NCI-H748 treated with DMSO at 0.1 percent for 48 hours (cell line): ENCODE results near the gene GRID1.

Source experiments
- DNase-seq: peaks from one replicate; lab custom pipeline; 2025; lab: John Stamatoyannopoulos, UW

GRID1 gene

DNA sequence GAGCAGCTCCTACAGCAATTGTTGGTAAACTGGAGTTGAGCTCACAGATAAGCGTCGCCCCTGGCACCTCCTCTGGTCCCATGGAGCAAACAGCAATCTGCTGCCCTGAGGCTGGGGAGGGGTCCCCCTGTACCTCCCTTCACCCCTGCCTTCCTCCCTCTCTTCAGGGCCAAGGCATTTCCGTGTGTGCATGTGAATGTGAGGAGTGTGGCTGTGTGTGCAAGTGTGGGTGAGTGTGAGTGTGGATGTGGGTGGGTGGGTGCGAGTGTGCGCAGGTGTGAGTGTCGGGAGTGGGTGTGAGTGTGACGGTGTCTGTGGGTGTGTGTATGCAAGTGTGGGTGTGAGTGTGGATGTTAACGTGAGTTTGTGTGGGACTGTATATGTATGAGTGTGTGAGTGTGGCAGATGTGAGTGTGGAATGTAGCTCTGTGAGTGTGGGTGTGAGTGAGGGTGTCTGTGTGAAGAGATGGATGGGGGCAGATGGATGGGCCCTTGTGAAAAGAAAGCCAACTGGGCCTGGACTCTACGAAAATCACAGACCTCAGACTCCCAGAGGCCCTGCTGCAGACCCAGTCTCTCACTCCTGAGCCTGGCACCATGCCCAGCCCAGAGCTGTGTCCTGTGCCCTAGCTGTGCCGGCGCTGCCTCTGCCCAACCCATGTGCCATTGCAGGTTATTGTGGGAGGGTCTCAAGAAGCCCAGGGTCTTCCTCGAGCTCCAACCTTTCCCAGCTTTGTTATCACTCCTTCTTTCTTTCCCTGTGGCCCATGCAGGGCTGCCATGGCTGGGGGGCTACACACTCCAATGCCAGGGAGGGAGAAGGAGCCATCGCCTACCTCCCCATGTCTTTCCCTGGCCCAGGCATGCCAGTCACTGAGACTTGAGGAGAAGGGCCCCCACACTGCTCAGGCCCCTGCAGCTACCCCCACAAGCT, 73.9 kb downstream of the GRID1 start:
- DNase-seq = no peak

DNA sequence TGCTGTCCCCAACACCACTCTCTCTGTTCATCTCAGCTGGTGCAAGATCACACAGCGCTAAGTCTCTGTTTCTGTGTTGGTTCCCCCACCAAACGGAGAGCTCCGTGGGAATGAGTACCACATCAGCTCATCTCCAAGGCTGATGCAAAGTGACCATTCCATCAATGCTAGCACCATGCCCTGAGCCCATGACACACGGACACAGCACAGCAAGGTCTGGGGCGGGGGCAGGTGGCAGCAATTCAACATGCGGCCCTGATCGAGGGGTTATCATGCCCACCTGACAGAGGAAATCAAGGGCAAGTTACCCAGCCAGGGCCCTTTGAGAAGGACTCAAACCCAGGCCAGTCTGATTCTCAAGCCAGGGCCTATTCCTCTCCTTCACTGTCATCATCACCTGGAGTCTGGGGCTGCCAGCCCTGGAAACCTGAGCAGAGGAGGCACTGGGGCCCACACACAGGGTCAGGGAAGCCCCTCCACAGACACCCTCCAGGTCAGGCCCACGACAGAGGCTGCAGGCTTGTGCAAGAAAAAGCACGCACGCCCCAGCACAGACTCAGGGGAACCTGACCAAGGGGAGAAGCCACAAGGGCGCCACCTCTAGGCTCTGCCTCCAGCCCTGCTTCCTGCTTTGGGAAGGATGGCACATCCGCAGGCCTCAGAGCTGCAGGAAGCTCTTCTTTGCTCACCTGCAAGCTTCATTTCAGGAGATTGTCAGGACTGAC, 74.8 kb downstream of the GRID1 start:
- no peak for DNase-seq

DNA sequence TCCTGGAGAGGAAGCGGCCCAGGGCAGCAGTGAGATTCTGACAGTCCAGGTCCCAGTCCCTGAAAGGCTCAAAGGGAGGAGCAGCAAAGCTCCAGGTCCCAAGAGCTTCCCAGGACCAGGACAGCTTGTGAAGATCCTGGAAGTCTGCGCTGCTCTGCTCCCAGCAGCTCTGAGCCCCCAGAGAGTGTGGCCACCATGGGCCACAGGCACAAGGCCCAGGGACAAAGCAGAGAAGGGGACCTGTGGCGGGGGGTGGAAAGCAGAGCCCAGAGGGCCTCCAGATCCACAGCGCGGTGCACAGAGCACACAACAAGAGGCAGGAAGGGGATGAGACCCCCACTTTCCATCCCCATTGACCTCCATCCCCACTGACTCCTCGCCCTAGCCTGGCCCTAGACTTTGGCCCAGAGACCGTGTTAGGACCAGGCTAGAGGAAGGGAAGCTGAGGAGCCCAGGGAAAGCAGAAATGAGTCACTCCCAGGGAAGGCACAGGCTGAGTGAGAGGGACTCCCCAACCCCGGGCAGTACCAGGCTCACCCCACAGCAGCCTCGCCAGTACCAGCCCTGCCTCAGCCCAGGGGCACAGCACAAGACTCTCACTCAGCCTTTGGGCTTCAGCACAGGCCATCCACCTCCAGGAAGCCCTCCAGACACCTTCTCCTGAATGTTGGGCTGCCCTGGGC, 75.5 kb downstream of the GRID1 start:
- no peak for DNase-seq

DNA sequence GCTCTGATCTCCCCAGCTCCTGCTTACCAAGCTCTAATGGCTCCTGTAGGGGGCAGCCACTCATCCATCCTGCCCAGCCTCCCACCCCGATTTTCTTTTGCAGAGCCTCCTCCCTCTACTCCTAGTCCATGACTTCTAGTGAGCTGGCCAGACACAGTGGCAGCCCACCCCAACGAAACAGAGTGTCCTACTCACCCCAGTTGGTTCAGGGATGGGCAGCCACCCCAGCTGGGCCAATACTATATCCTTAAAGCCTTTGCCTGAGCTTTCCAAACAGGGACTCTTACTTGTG, 77.1 kb downstream of the GRID1 start:
- no peak for DNase-seq

DNA sequence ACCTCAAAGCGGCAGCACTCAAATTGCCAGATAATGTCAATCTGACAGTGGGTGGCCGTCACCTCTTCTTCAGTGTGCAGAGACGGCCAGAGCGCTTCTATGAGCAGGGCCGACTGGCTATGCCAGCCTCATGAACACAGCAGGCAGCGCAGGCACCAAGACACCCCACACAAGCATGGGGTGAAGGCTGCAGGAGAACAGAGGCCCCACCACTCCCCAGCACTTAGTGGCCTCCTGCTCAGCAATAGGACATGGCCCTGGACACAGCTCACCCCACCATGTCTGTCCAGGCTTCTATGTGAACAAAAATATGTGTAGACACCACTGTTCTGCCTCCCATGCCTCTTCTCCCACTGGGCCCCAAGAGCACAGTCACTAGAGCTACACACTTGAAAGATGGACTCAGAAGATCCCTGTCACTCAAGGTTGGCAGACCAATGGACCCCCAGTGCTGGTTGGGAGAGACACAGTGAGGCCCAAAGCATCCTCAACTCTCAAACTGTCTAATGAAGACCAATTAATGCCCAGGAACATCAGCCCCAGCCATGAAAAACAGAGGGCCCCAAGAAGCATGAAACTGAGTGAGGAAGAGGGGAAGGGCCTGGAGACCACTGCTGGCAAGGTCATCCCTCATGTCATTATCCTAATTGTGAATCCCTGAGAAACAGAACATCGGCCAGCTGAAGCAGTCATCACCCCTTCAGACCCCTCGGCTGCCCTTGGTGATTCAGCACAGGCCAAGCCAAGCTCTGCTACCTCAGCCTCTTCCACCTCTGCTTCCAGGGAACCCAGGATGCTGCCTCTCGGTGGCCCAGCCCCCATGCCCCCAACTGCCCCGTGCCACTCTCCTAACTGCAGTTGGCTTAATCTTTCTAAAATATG, 77.7 kb downstream of the GRID1 start:
- no peak for DNase-seq

DNA sequence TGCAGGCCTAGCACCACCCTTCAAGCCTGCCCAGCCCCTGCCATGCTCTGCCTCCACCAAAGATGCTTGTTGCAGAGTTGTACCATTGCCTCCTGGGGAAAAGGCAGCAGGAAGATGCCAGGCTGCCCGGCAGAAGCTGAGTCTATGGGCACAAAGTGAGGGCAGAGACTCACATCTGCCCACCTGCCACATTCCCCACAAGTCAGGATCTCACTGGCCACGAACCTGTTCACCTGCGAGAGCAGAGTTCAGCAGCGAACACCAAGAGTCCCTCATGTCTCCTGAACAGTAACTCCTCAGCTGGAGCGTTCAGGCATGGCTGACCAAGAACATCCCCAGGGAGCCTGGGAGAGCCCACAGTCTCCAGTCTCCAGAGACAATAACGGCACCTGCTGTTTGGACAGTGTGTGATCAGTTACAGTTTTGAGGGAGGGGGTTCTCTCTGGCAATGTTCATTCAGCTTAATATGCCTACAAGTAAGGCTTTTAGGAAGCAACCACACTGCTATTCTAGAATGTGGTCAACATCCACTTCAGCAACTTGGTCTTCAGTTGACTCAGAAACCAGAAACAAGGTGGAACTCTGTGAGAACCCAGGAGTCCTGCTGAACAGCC, 78.5 kb downstream of the GRID1 start:
- no peak for DNase-seq

DNA sequence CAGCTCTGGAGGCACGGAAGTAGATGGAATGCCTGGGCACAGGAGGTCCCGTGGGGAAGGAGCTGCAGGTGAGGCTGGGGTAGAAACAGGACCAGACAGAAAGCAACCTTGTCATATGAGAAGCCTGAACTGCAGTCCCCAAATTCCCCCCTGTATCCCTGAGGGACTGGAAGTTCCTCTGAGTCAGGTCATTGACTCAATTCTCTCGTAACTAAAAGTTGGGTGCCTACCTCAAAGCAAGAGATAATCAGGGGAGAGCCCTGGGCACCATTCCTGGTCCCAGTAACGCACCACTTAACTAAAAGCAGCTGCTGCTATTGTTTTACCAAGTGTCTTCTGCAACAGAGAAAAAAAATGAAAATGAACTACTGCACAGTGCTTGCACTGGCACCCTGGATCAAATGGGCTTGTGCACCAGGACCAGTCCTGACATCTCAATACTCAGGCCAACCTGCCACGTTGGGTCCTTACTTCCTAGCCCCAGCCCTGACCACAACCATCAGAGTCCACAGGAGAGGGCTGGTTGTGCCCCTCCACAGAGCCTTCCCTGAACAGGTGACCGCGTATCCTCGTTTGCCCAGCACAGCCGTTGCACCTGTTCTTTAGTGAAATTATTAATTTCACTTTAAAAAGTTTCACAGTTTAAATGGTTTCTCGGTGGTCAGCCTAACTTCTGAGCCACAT, 79.3 kb downstream of the GRID1 start:
- no peak for DNase-seq

DNA sequence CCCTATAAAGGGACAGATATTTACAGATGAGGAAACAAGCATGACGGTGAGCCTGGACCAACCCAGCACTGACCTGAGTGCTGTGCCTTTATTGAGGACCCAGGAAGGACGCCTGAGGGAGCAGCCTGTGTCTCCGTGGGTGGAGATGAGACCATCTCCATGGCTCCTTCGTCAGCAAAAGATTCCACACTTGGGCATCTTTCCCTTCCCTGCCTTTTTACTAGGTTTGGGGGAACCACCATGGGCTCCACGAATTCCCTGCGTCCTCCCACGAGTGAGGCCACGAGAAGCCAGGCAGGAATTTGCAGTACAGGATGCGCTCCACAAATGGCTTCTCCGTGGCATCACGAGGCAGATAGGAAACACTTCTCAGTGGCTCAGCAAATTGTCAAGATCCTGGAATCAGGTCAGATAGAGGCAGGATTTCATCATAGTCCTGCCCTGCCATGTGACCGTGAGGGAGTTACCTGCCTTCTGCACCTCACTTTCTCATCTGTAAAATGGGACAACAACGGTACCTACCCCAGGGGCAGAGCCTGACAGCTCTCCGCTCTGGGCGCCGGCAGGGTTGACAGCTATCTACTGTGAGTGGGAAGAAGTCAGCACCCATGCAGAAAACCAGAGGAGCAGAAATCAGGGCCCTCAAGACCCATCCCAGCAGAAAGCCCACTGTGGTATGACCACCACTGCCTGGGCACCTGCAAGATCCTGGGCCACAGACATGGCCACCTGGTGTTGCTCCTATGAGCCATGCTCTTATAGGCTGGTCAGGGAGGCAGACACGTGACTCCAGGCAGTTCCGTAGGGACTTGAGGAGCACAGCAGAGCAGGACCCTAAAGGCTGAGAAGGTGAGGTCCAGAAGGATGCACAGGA, 80.1 kb downstream of the GRID1 start:
- no peak for DNase-seq

DNA sequence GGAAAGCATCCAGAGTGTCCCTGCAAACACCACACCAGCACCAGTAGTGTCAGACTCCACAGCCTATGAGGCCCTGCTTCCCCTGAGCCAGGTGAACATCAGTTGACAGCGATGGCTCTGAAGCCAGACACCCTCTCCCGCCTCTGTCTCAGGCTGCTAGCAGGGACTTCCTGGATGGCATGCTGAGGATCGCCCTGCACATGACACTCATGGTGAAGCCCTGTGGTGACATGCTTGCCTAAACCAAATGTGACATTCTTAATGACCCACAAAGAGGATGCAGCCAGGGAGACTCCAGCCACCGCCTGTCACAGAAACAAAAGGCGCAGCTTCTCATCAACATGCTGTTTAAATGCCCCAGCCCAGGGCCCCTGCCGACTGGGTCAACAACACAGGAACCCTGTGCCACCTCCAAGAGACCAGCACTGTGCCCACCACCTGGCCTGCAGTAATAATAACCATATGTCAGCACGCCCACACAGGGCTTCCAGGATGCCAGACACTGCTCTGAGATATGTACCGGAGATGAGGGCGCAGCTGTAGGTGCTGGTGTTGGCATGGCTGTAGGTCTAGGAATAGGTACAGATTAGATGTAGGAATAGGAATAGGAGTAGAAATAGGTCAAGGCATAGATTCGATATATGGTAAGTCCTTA, 81.3 kb downstream of the GRID1 start:
- peak; percentile 9 for DNase-seq

DNA sequence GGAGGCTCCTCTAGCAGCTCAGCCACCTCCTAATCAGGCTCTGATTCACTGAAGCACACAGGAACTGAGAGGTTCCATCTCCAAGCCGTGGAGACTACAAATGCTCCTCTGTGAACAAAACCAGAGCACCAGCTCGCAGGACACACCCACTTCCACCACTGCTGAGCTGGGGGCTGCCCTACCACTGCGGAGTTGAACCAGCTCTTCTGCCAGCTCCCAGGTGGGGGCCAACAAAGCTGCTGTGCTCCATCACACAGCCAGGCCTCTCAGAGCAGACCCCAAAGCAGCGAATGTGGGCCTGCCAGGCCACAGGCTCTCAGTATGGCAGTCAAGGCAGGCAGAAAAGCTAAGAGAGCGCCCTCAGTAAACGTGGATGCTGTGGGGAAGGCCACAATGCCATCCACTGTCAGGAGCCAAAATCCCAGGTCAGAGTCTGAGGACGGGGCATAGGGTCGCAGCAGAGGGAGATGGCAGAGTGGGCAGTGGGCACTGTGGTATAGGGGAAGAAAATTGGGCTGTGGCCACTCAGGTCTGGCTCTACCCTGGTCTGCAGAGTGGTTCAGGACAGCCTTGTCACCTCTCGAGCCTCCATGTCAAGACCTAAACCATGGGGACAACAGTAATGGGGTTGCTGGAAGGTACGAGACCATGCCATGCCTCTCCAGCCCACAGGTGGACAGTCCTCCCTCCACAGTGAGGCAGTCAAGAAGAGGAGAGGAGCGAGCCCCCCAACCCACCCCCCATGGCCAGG, 82.1 kb downstream of the GRID1 start:
- no peak for DNase-seq

DNA sequence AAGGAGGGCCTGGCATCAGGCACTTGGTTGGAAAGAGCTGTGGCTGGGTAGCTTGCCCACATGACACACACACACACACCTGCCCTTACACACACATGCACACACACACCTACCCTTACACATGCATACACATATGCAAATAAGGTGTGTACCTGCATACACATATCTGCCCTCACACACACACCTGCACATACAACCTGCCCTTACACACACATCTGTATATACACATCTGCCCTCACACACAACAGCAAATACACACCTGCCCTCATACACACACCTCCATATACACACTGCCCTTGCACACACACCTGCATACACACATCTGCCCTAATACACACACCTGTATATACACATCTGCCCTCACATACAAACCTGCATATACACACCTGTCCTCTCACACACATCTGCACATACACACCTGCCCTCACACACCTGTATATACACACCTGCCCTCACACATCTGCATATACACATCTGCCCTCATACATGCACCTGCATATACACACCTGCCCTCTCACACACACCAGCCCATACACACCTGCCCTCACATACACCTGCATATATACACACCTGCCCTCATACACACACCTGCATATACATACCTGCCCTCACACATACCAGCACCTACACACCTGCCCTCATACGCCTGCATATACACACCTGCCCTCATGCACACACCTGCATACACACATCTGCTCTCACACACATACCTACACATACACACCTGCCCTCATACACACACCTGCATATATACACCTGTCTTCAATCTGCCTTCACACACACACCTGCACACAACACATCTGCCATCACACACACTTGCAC, 82.9 kb downstream of the GRID1 start:
- no peak for DNase-seq

DNA sequence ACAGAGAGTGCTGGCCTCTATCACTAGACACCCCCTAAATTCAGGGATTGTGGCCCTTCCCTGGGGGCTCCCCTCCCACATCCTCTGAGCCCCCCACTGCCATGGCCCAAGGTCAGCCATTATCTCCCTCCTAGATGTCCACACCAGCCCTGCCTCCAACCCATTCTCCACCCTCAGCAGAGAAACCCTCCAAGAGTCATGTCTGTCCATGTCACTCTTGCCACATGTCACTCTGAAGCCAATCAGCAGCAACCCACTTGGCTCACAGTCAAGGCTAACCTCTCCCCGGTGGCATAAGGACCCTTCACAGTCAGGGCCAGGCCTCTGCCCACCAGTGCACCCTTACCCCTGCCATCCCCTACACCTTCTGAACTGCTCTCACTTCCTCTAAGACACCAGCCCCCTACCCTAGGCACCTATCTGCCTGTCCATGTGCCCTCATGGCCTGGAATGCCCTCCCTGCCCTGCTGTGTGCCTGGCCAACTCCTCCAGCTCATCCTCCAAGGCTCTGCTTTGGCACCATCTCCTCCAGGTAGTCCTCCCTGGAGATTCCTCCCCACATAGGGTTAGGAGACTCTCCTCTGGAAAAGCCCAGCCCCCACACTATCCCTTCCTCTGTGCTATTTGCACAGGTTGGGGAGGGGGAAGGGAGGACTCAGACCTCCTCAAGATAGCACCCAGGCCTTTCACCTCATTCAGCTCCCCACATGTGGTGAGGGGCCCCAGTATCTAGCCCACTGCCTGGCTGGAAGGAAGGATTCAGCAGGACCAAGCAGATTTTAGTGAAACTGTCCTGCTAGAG, 83.7 kb downstream of the GRID1 start:
- no peak for DNase-seq

DNA sequence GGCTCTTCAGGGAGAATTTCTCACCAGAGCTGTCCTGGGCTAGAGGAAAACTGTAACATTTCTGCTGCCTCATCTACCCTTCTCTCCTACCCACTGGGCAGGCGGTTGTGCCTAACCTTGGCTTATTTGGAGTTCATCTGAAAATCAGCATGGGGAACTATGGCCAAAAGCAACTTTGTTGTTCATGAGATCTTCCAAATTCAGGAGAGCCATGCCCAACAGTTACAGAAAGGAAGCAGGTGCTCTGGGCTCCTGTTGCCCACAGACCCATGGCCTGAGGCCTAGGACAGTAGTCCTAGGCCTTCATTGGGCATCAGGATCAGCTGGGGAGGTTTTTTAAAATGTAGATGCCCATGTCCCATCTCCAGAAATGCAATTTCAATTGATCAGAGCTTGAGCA, 85.2 kb downstream of the GRID1 start:
- DNase-seq = no peak

DNA sequence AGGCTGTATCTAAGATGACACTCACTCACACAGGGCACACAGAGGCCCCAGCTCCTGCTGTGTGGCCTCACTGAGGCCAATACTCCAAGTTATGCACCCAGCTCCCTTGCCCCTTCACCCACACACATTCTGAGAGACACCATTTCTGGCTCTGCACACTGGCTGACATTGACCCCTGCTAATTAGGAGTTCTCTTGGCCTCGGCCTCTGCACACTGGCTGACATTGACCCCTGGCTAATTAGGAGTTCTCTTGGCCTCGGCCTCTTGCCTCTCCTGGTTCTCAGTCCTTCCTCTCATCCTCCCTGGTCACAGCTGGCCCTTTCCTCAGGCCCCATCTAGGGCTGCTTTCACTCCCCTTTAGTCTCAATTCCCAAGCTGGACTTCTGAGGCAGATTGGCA, 97.3 kb downstream of the GRID1 start:
- DNase-seq = no peak

DNA sequence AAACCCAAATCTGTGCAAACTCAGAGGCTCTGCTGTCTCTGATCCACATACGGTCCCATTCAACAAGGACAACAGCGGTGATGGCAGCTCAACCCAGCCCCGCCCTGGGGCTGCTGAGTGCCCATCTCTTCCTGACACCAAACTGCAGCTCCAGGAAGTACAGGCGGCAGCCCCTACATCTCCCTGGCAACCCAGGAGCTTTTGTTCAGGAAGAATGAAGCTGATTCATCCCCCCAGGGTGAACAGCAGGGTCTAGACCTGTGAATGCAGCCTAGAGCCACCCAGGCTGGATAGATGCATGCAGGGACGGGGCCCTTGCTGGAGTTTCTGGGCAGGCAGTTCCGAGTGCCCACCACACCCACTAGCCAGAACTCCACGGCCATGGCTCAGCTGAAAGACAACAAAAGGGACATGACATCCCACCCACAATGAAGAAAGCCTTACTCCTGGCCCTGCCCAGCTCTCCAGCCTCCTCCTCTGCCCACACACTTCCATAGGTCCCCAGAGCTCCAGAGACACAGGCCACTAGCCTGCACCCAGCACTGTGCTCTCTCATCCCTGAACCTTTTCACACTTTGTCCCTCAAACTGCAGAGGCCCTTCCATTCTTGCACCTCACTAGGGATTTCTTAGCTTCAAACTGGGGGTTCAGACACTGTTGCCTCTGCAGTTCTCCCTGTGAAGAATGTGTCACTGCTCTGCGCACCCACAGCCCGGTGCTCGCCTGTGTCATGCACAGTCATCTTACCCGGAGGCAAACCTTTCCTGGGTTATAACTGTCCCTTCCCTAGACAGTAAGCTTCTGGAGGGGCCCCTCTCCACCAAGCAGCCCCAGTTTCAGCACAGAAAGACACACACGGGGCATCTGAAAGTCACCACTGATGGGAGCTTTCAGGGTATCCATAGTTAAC, 99.1 kb downstream of the GRID1 start:
- DNase-seq = no peak
